Thoracic aorta (tissue), 2 donors: ENCODE measurements around the gene CUL9. TPM values are rescaled to one million over a fixed set of nuclear protein-coding genes. Genes with fewer than 3 reads are reported as not detected.

ENCODE experiments used
- ATAC-seq: fragments of 150-250 bp; one replicate; pipeline ENCODE4 v1.8.0; 2017; ENCODE audit warnings: low read depth; ENCODE audit not compliant: insufficient number of reproducible peaks, low FRiP score
- DNase-seq: peaks from one replicate; pipeline ENCODE4 v3.0.0-alpha.2; 2020; ENCODE audit warnings: low spot score
- H3K27ac ChIP-seq, 2 donors: fragments of 200-600 bp; sonication (generic); 1 replicate in 1 of 2; 2 replicates in 1 of 2; pipeline ENCODE4 v1.5.1; 2016; ENCODE audit warnings: mild to moderate bottlenecking in 2 of 2, moderate library complexity in 2 of 2
- H3K27me3 ChIP-seq: fragments of 200-600 bp; sonication (generic); replicated peaks from 2 replicates; pipeline ENCODE4 v1.6.0; 2016; ENCODE audit warnings: mild to moderate bottlenecking; ENCODE audit not compliant: insufficient read depth
- H3K36me3 ChIP-seq: fragments of 200-600 bp; sonication (generic); one replicate; pipeline ENCODE4 v1.5.1; 2016
- H3K4me1 ChIP-seq, 2 donors: fragments of 200-600 bp; sonication (generic); 1 replicate in 1 of 2; 2 replicates in 1 of 2; pipeline versions ENCODE4 v1.5.1 to v1.6.0; 2016; ENCODE audit warnings: low read depth in 2 of 2, mild to moderate bottlenecking in 1 of 2; ENCODE audit not compliant: control insufficient read depth in 1 of 2
- H3K4me3 ChIP-seq: fragments of 200-600 bp; sonication (generic); 2 replicates; pipeline ENCODE4 v1.5.1; 2016; ENCODE audit warnings: mild to moderate bottlenecking
- H3K9me3 ChIP-seq: fragments of 200-600 bp; sonication (generic); 2 replicates; pipeline ENCODE4 v1.5.1; 2016
- total RNA-seq, 2 donors: library from RNA; depleted of rRNA; stranded (reverse); fragments of >200 nt; gene quantifications; one replicate each; pipeline versions ENCODE4 v1.1.0 to v1.2.3, GENCODE V29; 2016
- TF ChIP-seq, protein P1 (sequence below): fragments of 200-600 bp; sonication (generic); IDR thresholded peaks from one replicate; pipeline ENCODE4 v1.5.1; 2019; ENCODE audit warnings: antibody characterized with exemption

CUL9 gene
- total RNA-seq, 2 donors from 2014 or later, result 30.3 to 41.2 TPM

DNA sequence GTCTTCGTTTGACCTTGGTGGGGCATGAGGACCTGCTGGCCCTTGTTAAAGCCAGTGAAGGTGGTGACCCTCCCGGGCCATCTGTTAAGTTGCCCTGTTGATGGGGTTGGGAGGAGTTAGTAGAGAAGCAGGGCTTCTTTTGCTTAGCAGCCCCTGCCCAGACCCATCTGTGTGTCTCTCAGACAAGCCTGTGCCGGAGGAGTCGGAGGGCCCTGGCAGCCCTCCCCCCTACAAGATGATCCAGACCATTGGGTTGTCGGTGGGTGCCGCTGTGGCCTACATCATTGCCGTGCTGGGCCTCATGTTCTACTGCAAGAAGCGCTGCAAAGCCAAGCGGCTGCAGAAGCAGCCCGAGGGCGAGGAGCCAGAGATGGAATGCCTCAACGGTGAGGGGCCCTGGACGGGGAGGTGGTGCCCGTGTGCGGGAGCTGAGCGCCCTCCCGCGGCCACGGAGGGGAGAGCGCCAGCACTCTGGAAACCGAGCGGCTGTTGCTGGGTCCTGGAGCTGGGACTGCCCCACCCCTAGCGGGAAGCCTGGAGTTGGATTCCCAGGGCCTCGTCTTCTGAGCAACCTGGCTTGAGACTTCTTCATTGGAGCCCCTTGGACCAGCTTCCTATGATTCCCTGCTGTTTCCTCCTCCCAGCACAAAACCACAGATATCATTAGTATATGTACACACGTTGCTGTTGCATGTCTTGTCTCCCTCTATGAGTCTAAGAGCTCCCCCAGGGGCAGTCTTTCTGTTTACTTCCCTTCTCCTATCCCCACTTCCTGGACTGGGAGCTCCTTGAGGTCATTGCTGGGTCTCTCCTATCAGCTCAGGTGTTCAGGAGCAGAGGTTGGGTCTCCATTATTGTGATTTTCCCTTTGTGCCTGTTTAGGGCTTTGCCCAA lies 38.5 kb upstream of the CUL9 start:
- no peaks in the 10 kb centered on the region for H3K36me3 ChIP-seq
- no peaks in the 10 kb centered on the region for H3K27me3 ChIP-seq
- DNase-seq (peak; percentile 50), ATAC-seq (peak; percentile 74)
- no peaks in the 10 kb centered on the region for H3K9me3 ChIP-seq
- TF ChIP-seq, protein P1, sequence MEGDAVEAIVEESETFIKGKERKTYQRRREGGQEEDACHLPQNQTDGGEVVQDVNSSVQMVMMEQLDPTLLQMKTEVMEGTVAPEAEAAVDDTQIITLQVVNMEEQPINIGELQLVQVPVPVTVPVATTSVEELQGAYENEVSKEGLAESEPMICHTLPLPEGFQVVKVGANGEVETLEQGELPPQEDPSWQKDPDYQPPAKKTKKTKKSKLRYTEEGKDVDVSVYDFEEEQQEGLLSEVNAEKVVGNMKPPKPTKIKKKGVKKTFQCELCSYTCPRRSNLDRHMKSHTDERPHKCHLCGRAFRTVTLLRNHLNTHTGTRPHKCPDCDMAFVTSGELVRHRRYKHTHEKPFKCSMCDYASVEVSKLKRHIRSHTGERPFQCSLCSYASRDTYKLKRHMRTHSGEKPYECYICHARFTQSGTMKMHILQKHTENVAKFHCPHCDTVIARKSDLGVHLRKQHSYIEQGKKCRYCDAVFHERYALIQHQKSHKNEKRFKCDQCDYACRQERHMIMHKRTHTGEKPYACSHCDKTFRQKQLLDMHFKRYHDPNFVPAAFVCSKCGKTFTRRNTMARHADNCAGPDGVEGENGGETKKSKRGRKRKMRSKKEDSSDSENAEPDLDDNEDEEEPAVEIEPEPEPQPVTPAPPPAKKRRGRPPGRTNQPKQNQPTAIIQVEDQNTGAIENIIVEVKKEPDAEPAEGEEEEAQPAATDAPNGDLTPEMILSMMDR, result peak; percentile 96
- peak overlapping the region in 1 of 2 donors; percentile 13 for H3K27ac ChIP-seq
- H3K4me3 ChIP-seq, result peak overlapping the region; percentile 30
- H3K4me1 ChIP-seq, result peaks cover 0 to 5% of the 10 kb centered on the region in 2 donors

DNA sequence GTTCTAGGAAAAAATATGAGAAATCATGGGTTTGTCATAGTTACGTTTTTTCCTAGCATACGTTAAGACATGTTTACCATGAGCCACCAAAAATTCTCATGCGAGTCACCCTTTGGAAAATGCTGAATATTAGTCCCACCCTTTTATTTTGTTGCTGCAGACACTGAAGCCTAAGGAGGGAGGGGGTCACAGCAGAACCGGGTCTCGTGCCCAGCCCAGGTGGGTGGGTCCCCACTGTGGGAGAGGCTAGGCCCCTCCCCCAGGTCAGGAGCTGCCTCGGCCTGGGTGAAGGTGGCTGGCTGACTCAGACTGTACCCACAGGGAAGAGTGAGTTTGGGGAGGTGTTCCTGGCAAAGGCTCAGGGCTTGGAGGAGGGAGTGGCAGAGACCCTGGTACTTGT lies 37.1 kb upstream of the CUL9 start:
- TF ChIP-seq, protein P1, result no peak
- Histone ChIP-seq H3K4me3 (no peak overlapping the region), H3K27me3 (no peaks in the 10 kb centered on the region), H3K4me1 (peaks cover 3 to 10% of the 10 kb centered on the region in 2 donors), H3K36me3 (no peaks in the 10 kb centered on the region), H3K27ac (no peak overlapping the region), H3K9me3 (no peaks in the 10 kb centered on the region)
- ATAC-seq (no peak), DNase-seq (no peak)

DNA sequence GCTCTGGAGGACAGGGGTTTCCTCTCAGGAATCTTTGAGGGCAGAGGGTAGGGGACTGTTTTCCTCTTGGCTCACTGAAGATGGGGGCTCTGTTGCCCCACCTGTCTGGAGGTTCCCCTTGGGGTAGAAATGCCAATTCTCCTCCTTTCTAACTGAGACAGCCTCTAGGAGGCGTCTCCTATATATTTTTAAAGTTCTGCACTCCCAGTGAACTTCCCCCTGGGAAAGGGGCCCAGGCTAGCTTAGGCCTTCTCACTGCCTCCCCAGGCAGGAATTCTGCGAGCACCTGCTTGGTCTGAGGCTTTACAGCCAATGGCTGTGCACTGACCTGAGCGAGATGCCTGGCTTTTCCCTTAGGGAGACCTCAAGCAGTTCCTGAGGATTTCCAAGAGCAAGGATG lies 35.7 kb upstream of the CUL9 start:
- H3K4me3 ChIP-seq, result no peak overlapping the region
- ATAC-seq, result no peak
- no peaks in the 10 kb centered on the region for H3K27me3 ChIP-seq
- DNase-seq, result no peak
- H3K36me3 ChIP-seq, result no peaks in the 10 kb centered on the region
- no peak overlapping the region for H3K27ac ChIP-seq
- peaks cover 5 to 20% of the 10 kb centered on the region in 2 donors for H3K4me1 ChIP-seq
- no peaks in the 10 kb centered on the region for H3K9me3 ChIP-seq
- TF ChIP-seq, protein P1, result no peak

DNA sequence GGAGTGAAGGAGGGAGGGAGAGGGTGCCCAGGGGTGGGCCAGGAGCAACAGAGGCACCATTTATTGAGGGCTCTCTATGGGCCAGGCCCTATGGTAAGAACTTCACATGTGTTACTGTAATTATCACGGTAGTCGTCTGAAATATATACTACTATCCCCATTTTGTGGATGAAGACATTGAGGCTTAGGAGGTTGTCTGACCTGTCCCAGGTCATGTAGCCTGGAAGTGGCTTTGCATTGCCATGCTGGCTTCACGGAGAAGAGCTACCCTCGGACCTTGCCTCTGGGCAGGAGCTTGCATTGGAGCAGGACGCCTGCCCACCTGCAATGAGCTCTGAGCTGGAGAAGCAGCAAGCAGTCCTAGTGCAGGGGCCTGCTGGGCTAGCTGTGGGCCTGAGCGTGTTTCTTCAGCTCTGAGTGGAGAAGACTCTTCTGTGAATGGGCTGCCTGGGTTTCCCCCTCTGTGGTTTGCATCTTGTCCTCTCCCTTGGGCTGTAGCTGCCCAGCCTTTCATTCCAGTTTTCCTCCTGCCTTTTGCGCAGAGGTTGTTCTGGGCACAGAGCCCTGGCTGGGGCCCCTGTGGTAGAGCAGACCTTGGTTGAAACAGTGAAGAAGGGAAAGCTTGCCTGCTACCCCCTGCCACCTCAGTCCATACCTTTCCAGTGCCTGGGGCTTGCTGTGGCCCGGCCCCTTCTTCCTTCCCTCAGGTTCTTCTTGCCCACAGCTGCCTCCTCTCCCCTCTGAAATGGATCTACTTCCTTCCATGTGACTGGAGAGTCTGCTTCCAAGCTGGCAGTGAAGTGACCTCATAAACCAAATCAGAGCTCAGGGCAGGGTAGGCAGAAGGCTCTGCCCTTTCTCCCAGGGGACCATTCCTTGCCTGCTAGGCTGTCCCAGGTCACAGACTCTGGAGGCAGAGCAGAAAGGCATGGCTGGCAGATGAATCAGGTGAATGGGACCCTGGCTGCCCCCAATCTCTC lies 35.0 kb upstream of the CUL9 start:
- Histone ChIP-seq H3K36me3 (no peaks in the 10 kb centered on the region), H3K27ac (no peak overlapping the region), H3K27me3 (no peaks in the 10 kb centered on the region), H3K9me3 (no peaks in the 10 kb centered on the region), H3K4me1 (peaks cover 5 to 20% of the 10 kb centered on the region in 2 donors), H3K4me3 (no peak overlapping the region)
- ATAC-seq, result no peak
- DNase-seq, result no peak
- TF ChIP-seq, protein P1, result no peak
